HepG2 (cell line): Measurements from ENCODE around the gene PBX2. TPM values are rescaled to one million over a fixed set of nuclear protein-coding genes. Genes with fewer than 3 reads are reported as not detected.

Experiments
- ATAC-seq: fragments of 200-7000 bp; cut with Tn5 transposase; 3 replicates; pipeline ENCODE4 v1.9.1; 2020; ENCODE audit warnings: mild to moderate bottlenecking, moderate library complexity
- BruUV-seq: library from RNA; stranded (reverse); fragments of 400-500 nt; replicated peaks from 2 replicates; lab custom pipeline; 2021; lab: Mats Ljungman, UMichigan
- CTCF ChIA-PET: fragments of 300-600 bp; formaldehyde crosslinking; extraction: SDS; loops from one replicate; lab custom pipeline; 2021; ENCODE audit warnings: low total read pairs, inconsistent platforms, low intra/inter-chr PET ratio; lab: Yijun Ruan, JAX
- POLR2A ChIA-PET: fragments of 350-600 bp; sonication (Branson Sonifier 250); formaldehyde crosslinking; loops from one replicate; lab custom pipeline; 2020; ENCODE audit warnings: antibody characterized with exemption, inconsistent platforms; lab: Yijun Ruan, JAX
- DNase-seq: peaks from one replicate; pipeline ENCODE4 v3.0.0-alpha.2; 2015; ENCODE audit warnings: low spot score
- FAIRE-seq: peaks from 3 replicates; lab custom pipeline; 2011; peaks lifted over from hg19 to GRCh38; lab: Jason Lieb, UNC
- H2AFZ ChIP-seq: one replicate; pipeline ENCODE4 v1.6.1; 2011; ENCODE audit warnings: low read length, inconsistent platforms
- H3K27ac ChIP-seq: fragments of 300-600 bp; 3 replicates; pipeline ENCODE4 v1.8.0; 2011; ENCODE audit warnings: mixed run types, mild to moderate bottlenecking, mixed read lengths, low read length, inconsistent platforms; ENCODE audit not compliant: insufficient read depth; ENCODE audit errors: extremely low read length
- H3K27me3 ChIP-seq, 2 experiments: fragments of 200-600 bp in 1 of 2; 2 replicates in 1 of 2; 3 replicates in 1 of 2; pipeline versions ENCODE4 v1.6.0 to v1.8.0; 2011; ENCODE audit warnings: low read length in 2 of 2, mild to moderate bottlenecking in 2 of 2, moderate library complexity in 2 of 2, inconsistent platforms in 1 of 2; ENCODE audit not compliant: insufficient read depth in 2 of 2, control insufficient read depth in 1 of 2
- H3K36me3 ChIP-seq, 2 experiments: fragments of 200-600 bp in 1 of 2; replicated peaks in 1 of 2; 2 replicates in 1 of 2; 3 replicates in 1 of 2; pipeline versions ENCODE4 v1.5.1 to v1.8.0; 2011; ENCODE audit warnings: low read length in 2 of 2, inconsistent platforms in 1 of 2; ENCODE audit not compliant: insufficient read depth in 2 of 2, control insufficient read depth in 1 of 2
- H3K4me1 ChIP-seq: 2 replicates; pipeline ENCODE4 v1.5.1; 2012; ENCODE audit warnings: low read length, inconsistent platforms; ENCODE audit not compliant: insufficient read depth
- H3K4me2 ChIP-seq: 2 replicates; pipeline ENCODE4 v1.6.0; 2011; ENCODE audit warnings: low read depth, low read length, inconsistent platforms
- H3K4me3 ChIP-seq, 3 experiments: fragments of 200-600 bp in 1 of 3; sonication (generic), shearing (Covaris generic) in 1 of 3; replicated peaks in 1 of 3; 2 replicates each; pipeline ENCODE4 v1.5.1; 2011 to 2016; ENCODE audit warnings: low read length in 3 of 3, inconsistent platforms in 2 of 3, low read depth in 2 of 3, mild to moderate bottlenecking in 2 of 3, control low read depth in 1 of 3, mixed read lengths in 1 of 3; ENCODE audit not compliant: insufficient read depth in 1 of 3
- H3K79me2 ChIP-seq: one replicate; pipeline ENCODE4 v1.6.1; 2011; ENCODE audit warnings: low read length, inconsistent platforms; ENCODE audit not compliant: insufficient read depth
- H3K9ac ChIP-seq: 2 replicates; pipeline ENCODE4 v1.6.0; 2011; ENCODE audit warnings: mild to moderate bottlenecking, low read depth, low read length, inconsistent platforms; ENCODE audit not compliant: insufficient read depth
- H3K9me3 ChIP-seq: 2 replicates; pipeline ENCODE4 v1.5.1; 2012; ENCODE audit warnings: mild to moderate bottlenecking, low read length
- H4K20me1 ChIP-seq: 2 replicates; pipeline ENCODE4 v1.6.0; 2011; ENCODE audit warnings: inconsistent platforms, mild to moderate bottlenecking, low read length, moderate library complexity; ENCODE audit not compliant: insufficient read depth
- GTF3A ChIP-seq: sonication (generic); formaldehyde crosslinking; conservative IDR thresholded peaks from 2 replicates; pipeline ENCODE4 v1.4.0; 2020; ENCODE audit warnings: mild to moderate bottlenecking, missing genetic modification reagents
- PAX8 ChIP-seq: sonication (generic); formaldehyde crosslinking; IDR thresholded peaks from 2 replicates; pipeline ENCODE4 v1.8.0; 2022; ENCODE audit warnings: mild to moderate bottlenecking, missing genetic modification reagents, borderline replicate concordance
- POLR2AphosphoS5 ChIP-seq: IDR thresholded peaks from 2 replicates; pipeline ENCODE4 v1.6.1; 2012; ENCODE audit warnings: low read depth, low read length
- STAT5B ChIP-seq: sonication (generic); formaldehyde crosslinking; IDR thresholded peaks from 2 replicates; pipeline ENCODE4 v1.4.0; 2020; ENCODE audit warnings: missing genetic modification reagents
- ZBTB46 ChIP-seq: sonication (generic); formaldehyde crosslinking; IDR thresholded peaks from 2 replicates; pipeline ENCODE4 v1.4.0; 2020; ENCODE audit warnings: mild to moderate bottlenecking, missing genetic modification reagents, borderline replicate concordance
- ZNF30 ChIP-seq: sonication (generic); formaldehyde crosslinking; IDR thresholded peaks from 2 replicates; pipeline ENCODE4 v1.5.0; 2020; ENCODE audit warnings: mild to moderate bottlenecking, missing genetic modification reagents
- ZSCAN30 ChIP-seq: sonication (generic); formaldehyde crosslinking; IDR thresholded peaks from 2 replicates; pipeline ENCODE4 v1.5.0; 2020; ENCODE audit warnings: mild to moderate bottlenecking, missing genetic modification reagents
- WGBS: methylation state at CpG from one replicate; pipeline ENCODE4 v1.1.6; 2017; ENCODE audit warnings: low lambda C conversion rate; 5-methylcytosine and 5-hydroxymethylcytosine counted together
- in situ Hi-C: cut with HindIII; loops from 2 replicates; pipeline ENCODE4 v1.10.0; 2017; ENCODE audit warnings: low pct_unique_long_range_greater_than_20kb; ENCODE audit not compliant: extremely low pct_ligation_motif_present
- intact Hi-C: fragments of 100-400 bp; cut with micrococcal nuclease; formaldehyde crosslinking; loops from one replicate; pipeline ENCODE4 v1.10.0; 2022; ENCODE audit not compliant: unreplicated experiment
- polyA plus RNA-seq, 8 experiments: library from polyadenylated mRNA; depleted of rRNA in 3 of 8; stranded (reverse) in 7 of 8; unstranded in 1 of 8; fragments of >200 nt; fragmentation: Illumina TruSeq in 4 of 8; extraction: Trizol in 4 of 8; gene quantifications; 2 replicates each; pipeline versions ENCODE4 v1.2.1 to v1.2.3, GENCODE V29; 2011 to 2016; ENCODE audit warnings: low read depth in 4 of 8, missing spikeins in 1 of 8, mixed read lengths in 1 of 8; ENCODE audit not compliant: insufficient read depth in 1 of 8
- total RNA-seq, 5 experiments: library from RNA; depleted of rRNA; stranded (reverse); fragments of >200 nt; fragmentation: Illumina TruSeq; extraction: Trizol; gene quantifications; 2 replicates each; pipeline ENCODE4 v1.2.3, GENCODE V29; 2016; ENCODE audit warnings: low read depth in 1 of 5
- TF ChIP-seq, protein P1 (sequence below): sonication (generic); formaldehyde crosslinking; IDR thresholded peaks from 2 replicates; pipeline ENCODE4 v1.4.0; 2020; ENCODE audit warnings: mild to moderate bottlenecking, missing genetic modification reagents
- TF ChIP-seq, protein P2 (sequence below): IDR thresholded peaks from 2 replicates; pipeline ENCODE4 v1.6.1; 2016; ENCODE audit warnings: missing biosample characterization, missing genetic modification reagents, low read depth

Gene PBX2
- total and polyA plus RNA-seq, 2 of the 13 experiments (the other 11 are each of a cell fraction or from before 2014, with no cell fraction given) = 42.3 to 77.8 TPM

- BruUV-seq = no TSS peak
- Histone ChIP-seq H3K4me3 (no peak overlapping the region), H3K4me2 (no peak overlapping the region), H3K9me3 (no peaks in the 10 kb centered on the region), H3K9ac (no peak overlapping the region), H3K36me3 (no peaks in the 10 kb centered on the region), H3K27me3 (no peaks in the 10 kb centered on the region), H3K4me1 (peaks cover 44% of the 10 kb centered on the region), H2AFZ (no peak overlapping the region), H3K79me2 (no peaks in the 10 kb centered on the region), H4K20me1 (no peaks in the 10 kb centered on the region), H3K27ac (no peak overlapping the region)
- intact Hi-C loops (no loop called here), in situ Hi-C loops (no loop called here)
- WGBS = 42% methylated on average over 5 of the region's 5 CpGs
- TF ChIP-seq POLR2AphosphoS5 (no peak), STAT5B (CRISPR knock-in tag) (no peak), ZNF30 (CRISPR knock-in tag) (no peak), PAX8 (CRISPR knock-in tag) (no peak), ZBTB46 (CRISPR knock-in tag) (no peak), ZSCAN30 (CRISPR knock-in tag) (no peak), GTF3A (CRISPR knock-in tag) (no peak)
- TF ChIP-seq, protein P1, sequence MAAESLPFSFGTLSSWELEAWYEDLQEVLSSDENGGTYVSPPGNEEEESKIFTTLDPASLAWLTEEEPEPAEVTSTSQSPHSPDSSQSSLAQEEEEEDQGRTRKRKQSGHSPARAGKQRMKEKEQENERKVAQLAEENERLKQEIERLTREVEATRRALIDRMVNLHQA (CRISPR knock-in tag) = no peak
- TF ChIP-seq, protein P2, sequence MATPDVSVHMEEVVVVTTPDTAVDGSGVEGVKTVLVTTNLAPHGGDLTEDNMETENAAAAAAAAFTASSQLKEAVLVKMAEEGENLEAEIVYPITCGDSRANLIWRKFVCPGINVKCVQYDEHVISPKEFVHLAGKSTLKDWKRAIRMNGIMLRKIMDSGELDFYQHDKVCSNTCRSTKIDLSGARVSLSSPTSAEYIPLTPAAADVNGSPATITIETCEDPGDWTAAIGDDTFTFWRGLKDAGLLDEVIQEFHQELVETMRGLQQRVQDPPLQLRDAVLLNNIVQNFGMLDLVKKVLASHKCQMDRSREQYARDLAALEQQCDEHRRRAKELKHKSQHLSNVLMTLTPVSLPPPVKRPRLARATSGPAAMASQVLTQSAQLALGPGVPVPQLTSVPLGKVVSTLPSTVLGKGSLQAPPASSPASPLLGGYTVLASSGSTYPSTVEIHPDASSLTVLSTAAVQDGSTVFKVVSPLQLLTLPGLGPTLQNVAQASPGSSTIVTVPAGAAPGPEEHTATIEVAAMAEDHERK (CRISPR knock-in tag) = no peak
- no peak for FAIRE-seq
- ATAC-seq = no peak
- CTCF ChIA-PET = no interaction called here
- POLR2A ChIA-PET = interaction anchor here (0.7 to 1.5 kb wide), 3 partner anchors 9 to 1138 kb away, joined by 3 to 4 read pairs (median 4); partner anchors contain the start of genes FKBPL and PRRT1
- DNase-seq = no peak
Measured at GRCh38 chr6:32139590-32139989, 50.4 kb downstream of the PBX2 start.
